ENCODE results near the gene TRAF2.

The TRAF2 gene

GRCh38 chr9:136906266-136906665 lies 19.9 kb downstream of the TRAF2 start:
- Histone ChIP-seq H4K20me1 (ENCODE audit: insufficient read depth) (no peaks in the 10 kb centered on the region), H3K27me3 (ENCODE audit: insufficient read depth, low read depth) (no peaks in the 10 kb centered on the region), H2AFZ (ENCODE audit: low read depth) (no peak overlapping the region), H3K79me2 (ENCODE audit: insufficient read depth, low read depth) (peaks cover 32% of the 10 kb centered on the region; the same call in 1 of the 2 replicates), H3K27ac (no peak overlapping the region), H3K4me2 (no peak overlapping the region), H3K36me3 (ENCODE audit: insufficient read depth) (peaks cover 3% of the 10 kb centered on the region; the same call in 1 of the 2 replicates), H3K4me3 (IDR thresholded peaks at IDR 0.05; ENCODE audit: insufficient read depth, low read depth, low read length) (no peak overlapping the region), H3K9ac (no peak overlapping the region), H3K4me1 (ENCODE audit: low read depth, poor library complexity, severe bottlenecking) (peaks cover 42% of the 10 kb centered on the region)
- TF ChIP-seq CTCF (conservative IDR thresholded peaks at IDR 0.05; ENCODE audit: low read depth, low read length) = no peak

- no peak overlapping the region for H3K4me2 ChIP-seq
- H2AFZ ChIP-seq (ENCODE audit: low read depth) = no peak overlapping the region
- no peak for TF ChIP-seq CTCF (conservative IDR thresholded peaks at IDR 0.05; ENCODE audit: low read depth, low read length)
- H3K27ac ChIP-seq = no peak overlapping the region
- peaks cover 3% of the 10 kb centered on the region; the same call in 1 of the 2 replicates for H3K36me3 ChIP-seq (ENCODE audit: insufficient read depth)
- H4K20me1 ChIP-seq (ENCODE audit: insufficient read depth) = no peaks in the 10 kb centered on the region
- peaks cover 32% of the 10 kb centered on the region; the same call in 1 of the 2 replicates for H3K79me2 ChIP-seq (ENCODE audit: insufficient read depth, low read depth)
- no peak overlapping the region for H3K9ac ChIP-seq
- no peak overlapping the region for H3K4me3 ChIP-seq (IDR thresholded peaks at IDR 0.05; ENCODE audit: insufficient read depth, low read depth, low read length)
- H3K4me1 ChIP-seq (ENCODE audit: low read depth, poor library complexity, severe bottlenecking) = peaks cover 32% of the 10 kb centered on the region
- no peaks in the 10 kb centered on the region for H3K27me3 ChIP-seq (ENCODE audit: insufficient read depth, low read depth)
These were observed 20.9 kb downstream of the TRAF2 start for GRCh38 chr9:136907011-136907914.

- Histone ChIP-seq H3K27ac (no peak overlapping the region), H4K20me1 (ENCODE audit: insufficient read depth) (no peaks in the 10 kb centered on the region; the same call in 1 of the 2 replicates), H3K9ac (no peak overlapping the region), H3K4me2 (no peak overlapping the region), H2AFZ (ENCODE audit: low read depth) (no peak overlapping the region), H3K27me3 (ENCODE audit: insufficient read depth, low read depth) (no peaks in the 10 kb centered on the region), H3K79me2 (ENCODE audit: insufficient read depth, low read depth) (peaks cover 14% of the 10 kb centered on the region; the same call in 1 of the 2 replicates), H3K4me3 (IDR thresholded peaks at IDR 0.05; ENCODE audit: insufficient read depth, low read depth, low read length) (no peak overlapping the region), H3K36me3 (ENCODE audit: insufficient read depth) (no peaks in the 10 kb centered on the region; the same call in 1 of the 2 replicates), H3K4me1 (ENCODE audit: low read depth, poor library complexity, severe bottlenecking) (peaks cover 8% of the 10 kb centered on the region)
- TF ChIP-seq CTCF (conservative IDR thresholded peaks at IDR 0.05; ENCODE audit: low read depth, low read length) = no peak
These were observed 24.0 kb downstream of the TRAF2 start for GRCh38 chr9:136910197-136910900.

GRCh38 chr9:136910901-136911245 lies 24.6 kb downstream of the TRAF2 start:
- no peak overlapping the region for H3K27ac ChIP-seq

More at GRCh38 chr9:136910901-136911245, 24.6 kb downstream of the TRAF2 start:
- H3K36me3 ChIP-seq (ENCODE audit: insufficient read depth) = no peaks in the 10 kb centered on the region; the same call in 1 of the 2 replicates
- no peak for TF ChIP-seq CTCF (conservative IDR thresholded peaks at IDR 0.05; ENCODE audit: low read depth, low read length)
- no peaks in the 10 kb centered on the region; the same call in 1 of the 2 replicates for H4K20me1 ChIP-seq (ENCODE audit: insufficient read depth)
- H3K79me2 ChIP-seq (ENCODE audit: insufficient read depth, low read depth) = peaks cover 10% of the 10 kb centered on the region; the same call in 1 of the 2 replicates
- H2AFZ ChIP-seq (ENCODE audit: low read depth) = no peak overlapping the region
- no peak overlapping the region for H3K9ac ChIP-seq
- H3K27me3 ChIP-seq (ENCODE audit: insufficient read depth, low read depth) = no peaks in the 10 kb centered on the region
- no peak overlapping the region for H3K4me2 ChIP-seq
- peaks cover 5% of the 10 kb centered on the region for H3K4me1 ChIP-seq (ENCODE audit: low read depth, poor library complexity, severe bottlenecking)
- H3K4me3 ChIP-seq (IDR thresholded peaks at IDR 0.05; ENCODE audit: insufficient read depth, low read depth, low read length) = no peak overlapping the region
